ENCODE results near the gene MYO5A. TPM values are rescaled to one million over a fixed set of nuclear protein-coding genes. Genes with fewer than 3 reads are reported as not detected.
"Not testable (repeated sequence)": the region's sequence is repeated elsewhere in the genome, so short reads cannot be mapped to it uniquely, and the experiment has no call there.

MYO5A gene
- total RNA-seq, 4 donors from 2014 or later, result 22.0 to 37.4 (median 33.2) TPM

GRCh38 chr15:52441841-52442240 is 86.8 kb downstream of the MYO5A start:
- DNase-seq (ENCODE audit: extremely low spot score), result no peak
- Histone ChIP-seq H3K27me3 (no peaks in the 10 kb centered on the region), H3K4me1 (peaks cover 16 to 40% (median 23%) of the 10 kb centered on the region in 4 donors), H3K9me3 (no peaks in the 10 kb centered on the region), H3K4me3 (no peak overlapping the region), H3K36me3 (no peaks in the 10 kb centered on the region), H3K27ac (replicated peaks in 1 of 4) (no peak overlapping the region)
- TF ChIP-seq EP300 (IDR thresholded peaks at IDR 0.05) (no peak), POLR2A (IDR thresholded peaks at IDR 0.05; ENCODE audit: low read depth) (no peak), CTCF (IDR thresholded peaks at IDR 0.05) (no peak), POLR2AphosphoS5 (IDR thresholded peaks at IDR 0.05) (no peak)
- WGBS, result 86% methylated on average over 2 of the region's 2 CpGs
- intact Hi-C loops (cut with DNase I), result no loop called here

GRCh38 chr15:52440946-52441345 is 87.7 kb downstream of the MYO5A start:
- H3K9me3 ChIP-seq, result no peaks in the 10 kb centered on the region
- no peaks in the 10 kb centered on the region for H3K36me3 ChIP-seq
- TF ChIP-seq POLR2AphosphoS5 (IDR thresholded peaks at IDR 0.05), result no peak
- no peak for TF ChIP-seq EP300 (IDR thresholded peaks at IDR 0.05)
- TF ChIP-seq POLR2A (IDR thresholded peaks at IDR 0.05; ENCODE audit: low read depth), result no peak
- no peak for TF ChIP-seq CTCF (IDR thresholded peaks at IDR 0.05)
- H3K27me3 ChIP-seq, result no peaks in the 10 kb centered on the region
- H3K4me1 ChIP-seq, result peaks cover 12 to 32% (median 20%) of the 10 kb centered on the region in 4 donors
- no peak for DNase-seq (ENCODE audit: extremely low spot score)
- 74% methylated on average over 2 of the region's 2 CpGs for WGBS
- no peak overlapping the region for H3K27ac ChIP-seq (replicated peaks in 1 of 4)
- intact Hi-C loops (cut with DNase I), result no loop called here
- no peak overlapping the region for H3K4me3 ChIP-seq

- WGBS, result 76% methylated on average over 4 of the region's 4 CpGs
- no peak for DNase-seq (ENCODE audit: extremely low spot score)
- intact Hi-C loops (cut with DNase I), result no loop called here
- Histone ChIP-seq H3K9me3 (no peaks in the 10 kb centered on the region), H3K27me3 (no peaks in the 10 kb centered on the region), H3K4me3 (no peak overlapping the region), H3K4me1 (peaks cover 8 to 29% (median 18%) of the 10 kb centered on the region in 4 donors), H3K27ac (replicated peaks in 1 of 4) (no peak overlapping the region), H3K36me3 (no peaks in the 10 kb centered on the region)
- TF ChIP-seq CTCF (IDR thresholded peaks at IDR 0.05) (no peak), POLR2A (IDR thresholded peaks at IDR 0.05; ENCODE audit: low read depth) (no peak), EP300 (IDR thresholded peaks at IDR 0.05) (no peak), POLR2AphosphoS5 (IDR thresholded peaks at IDR 0.05) (no peak)
Measured at GRCh38 chr15:52440414-52440813, 88.3 kb downstream of the MYO5A start.

GRCh38 chr15:52439470-52439869 is 89.2 kb downstream of the MYO5A start:
- no peaks in the 10 kb centered on the region for H3K36me3 ChIP-seq
- H3K9me3 ChIP-seq, result no peaks in the 10 kb centered on the region
- H3K4me1 ChIP-seq, result peaks cover 14 to 22% (median 18%) of the 10 kb centered on the region in 4 donors
- no peak for DNase-seq (ENCODE audit: extremely low spot score)
- TF ChIP-seq POLR2A (IDR thresholded peaks at IDR 0.05; ENCODE audit: low read depth), result no peak
- no peak for TF ChIP-seq POLR2AphosphoS5 (IDR thresholded peaks at IDR 0.05)
- TF ChIP-seq EP300 (IDR thresholded peaks at IDR 0.05), result no peak
- no peak for TF ChIP-seq CTCF (IDR thresholded peaks at IDR 0.05)
- H3K27me3 ChIP-seq, result no peaks in the 10 kb centered on the region
- intact Hi-C loops (cut with DNase I), result no loop called here
- H3K27ac ChIP-seq (replicated peaks in 1 of 4), result no peak overlapping the region
- H3K4me3 ChIP-seq, result no peak overlapping the region

- H3K4me1 ChIP-seq, result peaks cover 16 to 23% (median 19%) of the 10 kb centered on the region in 4 donors
- DNase-seq (ENCODE audit: extremely low spot score); H3K4me3 ChIP-seq; H3K27ac ChIP-seq (replicated peaks in 1 of 4); H3K36me3 ChIP-seq; intact Hi-C loops (cut with DNase I); H3K9me3 ChIP-seq; H3K27me3 ChIP-seq: not testable (repeated sequence)
- WGBS, result 99% methylated on average over 9 of the region's 9 CpGs
Measured at GRCh38 chr15:52439042-52439441, 89.6 kb downstream of the MYO5A start.
